Limb (tissue), 2 donors: ENCODE measurements around the gene TRIP13.
A peak's percentile ranks its signal among the peaks of the same experiment; 100 is the strongest.
"Not testable (repeated sequence)": the region's sequence is repeated elsewhere in the genome, so short reads cannot be mapped to it uniquely, and the experiment has no call there.

Source experiments
- DNase-seq, 2 donors: peaks; one replicate each; pipeline ENCODE4 v3.0.0-alpha.2; 2016; ENCODE audit errors: extremely low spot score in 2 of 2

The TRIP13 gene

DNA sequence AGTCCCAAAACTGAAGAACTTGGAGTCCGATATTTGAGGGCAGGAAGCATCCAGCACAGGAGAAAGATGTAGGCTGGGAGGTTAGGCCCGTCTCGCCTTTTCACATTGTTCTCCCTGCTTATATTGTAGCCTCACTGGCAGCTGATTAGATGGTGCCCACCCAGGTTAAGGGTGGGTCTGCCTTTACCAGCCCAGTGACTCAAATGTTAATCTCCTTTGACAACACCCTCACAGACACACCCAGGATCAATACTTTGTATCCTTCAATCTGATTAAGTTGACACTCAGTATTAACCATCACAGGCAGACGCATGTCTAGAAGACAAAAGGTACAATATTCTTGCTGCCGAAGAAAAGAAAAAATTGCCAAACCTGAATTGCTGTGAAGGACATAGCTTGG, 26.0 kb downstream of the TRIP13 start:
- not testable (repeated sequence) for DNase-seq

- no peak for DNase-seq
Measured at GRCh38 chr5:919356-920000, 26.8 kb downstream of the TRIP13 start.

DNA sequence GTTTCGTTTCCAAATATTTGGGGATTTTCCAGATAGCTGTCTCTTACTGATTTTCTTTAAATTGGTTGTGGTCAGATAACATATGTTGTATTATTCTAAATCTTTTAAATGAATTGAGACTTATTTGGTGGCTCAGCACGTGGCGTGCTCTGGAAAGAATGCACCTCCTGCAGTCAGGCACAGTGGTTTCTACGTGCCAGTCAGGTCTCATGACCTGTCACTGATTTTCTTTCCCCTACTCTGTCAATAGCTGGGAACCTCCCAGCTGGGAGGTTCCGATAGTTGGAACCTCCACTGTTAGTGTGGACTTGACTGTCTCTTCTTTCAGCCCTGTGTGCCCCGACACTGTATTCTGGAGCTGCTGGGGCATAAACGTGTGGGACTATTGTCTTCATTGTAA, 27.6 kb downstream of the TRIP13 start:
- DNase-seq: no peak

DNA sequence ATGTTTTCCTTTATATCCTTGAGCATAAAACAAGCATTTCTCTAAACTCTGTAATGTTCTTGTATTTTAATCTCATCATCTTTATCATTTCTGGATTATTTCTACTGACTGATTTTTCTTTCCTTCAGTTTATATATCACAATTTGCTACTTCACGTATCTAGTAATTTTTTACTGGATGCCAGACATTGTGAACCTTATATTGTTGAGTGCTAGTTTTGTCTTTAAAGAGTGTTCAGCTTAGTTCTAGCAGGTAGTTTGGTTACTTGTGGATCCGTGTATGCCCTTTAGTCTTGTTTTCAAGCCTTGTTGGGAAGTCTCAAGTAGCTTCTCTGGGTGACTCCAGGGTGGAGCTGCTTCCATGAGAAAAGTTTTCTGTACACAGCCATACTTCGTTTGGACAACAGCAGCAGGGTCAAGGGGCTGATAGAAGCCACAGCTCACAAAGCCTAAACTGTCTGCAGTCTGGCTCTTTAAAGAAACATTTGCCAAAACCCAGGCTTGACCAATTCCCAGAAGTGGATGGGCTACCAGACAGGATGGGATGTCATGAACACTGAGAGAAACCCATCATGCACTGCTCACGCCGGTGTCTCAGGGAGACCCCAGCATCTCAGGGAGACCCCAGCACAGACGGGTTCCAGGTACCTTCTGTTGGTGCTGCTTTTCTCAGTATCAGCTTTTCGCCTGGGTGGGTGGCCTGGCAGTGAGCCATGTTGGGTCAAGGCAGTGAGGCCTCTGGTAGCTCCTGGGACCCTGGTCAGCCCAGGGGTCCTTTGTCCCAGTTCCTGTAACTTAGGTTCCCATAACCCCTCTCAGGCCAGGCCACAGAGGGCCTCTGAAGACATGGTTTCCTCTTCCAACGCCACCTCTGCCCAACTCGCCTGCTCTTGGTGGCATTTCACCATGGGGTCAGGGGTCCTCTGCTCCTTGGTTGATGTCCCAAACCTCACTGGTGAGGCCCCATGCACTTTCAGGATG, 29.1 kb downstream of the TRIP13 start:
- no peak for DNase-seq

DNA sequence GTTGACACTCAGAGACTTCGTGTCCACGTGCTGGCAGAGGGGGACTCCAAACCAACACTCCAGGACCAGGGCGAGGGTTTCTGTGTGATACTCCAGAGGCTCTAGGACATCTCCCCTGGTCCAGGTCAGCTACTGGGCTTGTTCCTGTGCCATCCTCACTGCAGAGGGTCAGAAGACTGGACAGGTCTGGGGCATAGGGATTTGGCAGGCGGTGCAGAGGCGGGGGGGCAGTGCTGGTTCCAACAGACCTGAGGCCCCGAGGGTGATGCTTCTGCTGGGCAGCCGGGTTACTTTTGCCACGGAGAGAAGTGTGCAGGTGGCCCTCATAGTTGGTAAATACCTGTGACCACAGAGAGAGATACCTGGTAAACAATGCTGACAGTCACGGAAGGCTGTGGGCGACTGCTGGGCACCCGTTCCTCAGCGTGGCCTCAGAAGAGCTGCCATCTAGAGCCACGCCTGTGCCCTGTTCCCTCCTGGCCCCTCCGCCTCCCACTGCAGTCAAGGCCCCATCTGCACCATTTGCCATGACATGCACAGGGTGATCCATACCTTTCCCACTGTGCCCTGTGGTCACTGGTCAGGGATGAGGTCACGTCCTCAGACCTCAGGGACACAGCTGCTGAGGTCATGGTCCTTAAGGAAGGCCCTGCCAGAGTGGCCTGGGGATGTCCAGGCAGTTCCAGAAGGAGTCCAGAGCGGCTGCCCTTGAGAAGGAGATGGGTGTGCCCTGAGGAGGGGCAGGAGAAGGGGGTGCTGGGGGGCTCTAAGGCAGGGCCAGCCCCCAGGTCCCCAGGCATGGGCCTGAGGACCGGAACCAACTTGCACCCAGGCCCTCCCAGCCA, 30.0 kb downstream of the TRIP13 start:
- DNase-seq: no peak

GRCh38 chr5:923281-923873, 30.7 kb downstream of the TRIP13 start:
- peak; percentile 64 to 87 for DNase-seq

DNA sequence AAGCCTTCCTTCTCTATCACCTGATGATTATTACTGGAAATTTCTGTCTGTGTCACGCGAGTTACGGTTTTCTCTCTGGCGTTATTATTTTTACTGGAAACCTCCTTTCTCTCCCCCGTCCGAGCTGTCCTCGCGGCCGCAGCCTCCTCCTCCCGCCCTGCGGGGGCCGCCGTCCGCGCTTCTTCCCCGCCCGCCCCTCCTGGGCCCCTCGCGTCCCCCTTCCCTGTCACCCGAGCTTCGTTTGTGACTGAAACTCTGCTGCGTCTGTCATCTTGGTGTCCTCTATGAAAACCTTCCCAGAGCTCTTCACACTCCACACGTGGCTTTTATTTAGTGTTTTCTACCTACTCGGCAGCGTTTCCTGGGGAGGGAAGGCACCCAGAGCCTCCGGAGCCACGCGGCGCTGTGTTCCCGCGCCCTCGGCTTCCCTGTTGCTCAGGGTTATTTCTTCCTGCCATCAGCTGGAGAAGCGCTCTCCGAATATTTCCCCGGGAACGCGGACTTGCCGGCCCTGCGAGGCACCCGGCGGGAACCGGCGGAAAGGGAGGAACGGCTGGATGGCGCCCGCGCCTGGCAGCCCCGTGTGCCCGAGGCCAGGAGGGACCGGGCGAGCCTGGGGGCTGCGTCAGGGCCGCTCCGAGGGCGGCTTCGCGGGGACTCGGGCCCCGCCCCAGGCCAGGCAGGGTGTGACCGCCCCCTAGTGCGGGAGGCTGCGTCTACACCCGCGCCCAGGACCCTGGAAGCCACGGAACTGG, 33.9 kb downstream of the TRIP13 start:
- peak; percentile 20 to 73 for DNase-seq

DNA sequence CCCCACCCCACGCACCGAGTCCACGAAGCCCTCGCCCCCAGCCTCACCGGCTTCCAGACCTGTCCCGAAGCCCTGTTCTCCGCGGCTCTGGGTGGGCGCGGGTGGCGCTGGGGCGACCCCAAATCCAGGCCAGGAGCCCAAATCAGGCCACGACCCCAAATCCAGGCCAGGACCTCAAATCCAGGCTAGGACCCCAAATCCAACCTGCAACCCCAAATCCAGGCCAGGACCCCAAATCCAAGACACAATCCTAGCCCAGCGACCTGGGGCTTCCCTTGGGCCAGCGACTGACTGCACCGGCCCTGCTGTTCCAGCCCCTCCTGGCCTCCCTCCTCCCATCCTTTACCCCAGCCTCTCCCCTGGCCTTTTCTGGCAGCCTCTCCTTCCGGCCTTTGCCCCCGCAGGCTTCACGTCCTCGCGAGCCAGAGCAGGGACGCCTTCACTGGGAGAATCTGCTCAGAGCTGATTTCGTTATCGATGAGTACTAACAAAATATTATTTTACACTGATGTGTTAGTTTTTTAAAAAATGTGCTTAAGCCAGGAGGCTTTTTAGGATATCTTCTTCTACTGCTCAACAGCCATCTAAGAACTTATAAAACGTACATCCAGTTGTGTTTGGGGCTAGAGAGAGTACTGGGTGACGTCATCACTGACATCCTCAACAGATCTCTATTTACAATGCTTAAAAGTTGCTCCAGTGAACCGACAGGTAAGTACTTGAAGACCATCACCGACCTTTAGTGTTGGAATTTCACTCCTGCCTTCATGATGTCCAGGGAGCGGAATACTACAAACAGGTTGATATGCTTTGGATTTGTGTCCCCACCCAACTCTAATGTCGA, 34.7 kb downstream of the TRIP13 start:
- DNase-seq: no peak

- not testable (repeated sequence) for DNase-seq
Measured at GRCh38 chr5:929182-929581, 36.5 kb downstream of the TRIP13 start.

- no peak for DNase-seq
Measured at GRCh38 chr5:929596-929995, 36.9 kb downstream of the TRIP13 start.

GRCh38 chr5:930866-931265, 38.2 kb downstream of the TRIP13 start:
- no peak for DNase-seq

- DNase-seq: no peak
Measured at GRCh38 chr5:931570-932145, 39.0 kb downstream of the TRIP13 start.

- no peak for DNase-seq
Measured at GRCh38 chr5:932151-932627, 39.5 kb downstream of the TRIP13 start.

GRCh38 chr5:932628-933250, 40.1 kb downstream of the TRIP13 start:
- no peak for DNase-seq

DNA sequence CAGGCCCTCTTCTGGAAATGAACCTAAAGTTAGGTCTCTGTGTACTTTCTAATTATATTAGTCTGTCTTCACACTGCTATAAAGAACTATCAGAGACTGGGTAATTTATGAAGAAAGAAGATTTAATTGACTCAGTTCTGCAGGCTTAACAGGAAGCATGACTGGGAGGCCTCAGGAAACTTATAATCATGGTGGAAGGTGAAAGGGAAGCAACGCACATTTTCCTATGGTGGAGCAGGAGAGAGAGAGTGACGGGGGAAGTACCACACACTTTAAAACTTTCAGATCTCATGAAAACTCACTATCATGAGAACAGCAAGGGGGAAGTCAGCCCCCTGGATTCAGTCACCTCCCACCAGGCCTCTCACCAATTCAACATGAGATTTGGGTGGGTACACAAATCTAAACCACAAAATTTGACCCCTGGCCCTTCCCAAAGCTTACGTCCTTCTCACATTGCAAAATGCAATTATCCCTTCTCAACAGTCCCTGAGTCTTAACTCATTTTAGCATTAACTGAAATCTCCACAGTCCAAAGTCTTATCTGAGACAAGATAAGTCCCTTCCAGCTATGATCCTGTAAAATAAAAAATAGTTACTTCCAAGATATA, 40.7 kb downstream of the TRIP13 start:
- DNase-seq: no peak

- DNase-seq: not testable (repeated sequence)
Measured at GRCh38 chr5:933951-934350, 41.3 kb downstream of the TRIP13 start.

DNA sequence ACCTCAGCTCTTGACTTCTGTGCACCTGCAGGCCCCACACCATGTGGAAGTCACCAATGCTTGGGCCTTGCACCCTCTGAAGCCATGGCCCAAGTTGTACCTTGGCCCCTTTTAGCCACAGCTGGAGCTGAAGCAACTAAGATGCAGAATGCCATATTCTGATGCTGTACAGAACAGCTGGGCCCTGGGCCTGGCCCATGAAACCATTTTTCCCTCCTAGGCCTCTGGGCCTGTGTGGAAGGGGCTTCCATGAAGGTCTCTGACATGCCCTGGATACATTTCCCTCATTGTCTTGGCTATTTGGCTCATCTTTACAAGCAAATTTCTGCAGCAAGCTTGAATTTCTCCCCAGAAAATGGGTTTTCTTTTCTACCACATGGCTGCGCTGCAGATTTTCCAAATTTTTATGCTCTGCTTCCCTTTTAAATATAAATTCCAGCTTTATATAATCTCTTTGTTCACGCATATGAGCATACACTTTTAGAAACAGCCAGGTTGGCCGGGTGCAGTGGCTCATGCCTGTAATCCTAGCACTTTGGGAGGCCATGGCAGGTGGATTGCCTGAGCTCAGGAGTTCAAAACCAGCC, 41.8 kb downstream of the TRIP13 start:
- DNase-seq: not testable (repeated sequence)

GRCh38 chr5:935510-936084, 42.9 kb downstream of the TRIP13 start:
- DNase-seq: no peak
